ENCODE data around the gene SMAD4.

Gene SMAD4

DNA sequence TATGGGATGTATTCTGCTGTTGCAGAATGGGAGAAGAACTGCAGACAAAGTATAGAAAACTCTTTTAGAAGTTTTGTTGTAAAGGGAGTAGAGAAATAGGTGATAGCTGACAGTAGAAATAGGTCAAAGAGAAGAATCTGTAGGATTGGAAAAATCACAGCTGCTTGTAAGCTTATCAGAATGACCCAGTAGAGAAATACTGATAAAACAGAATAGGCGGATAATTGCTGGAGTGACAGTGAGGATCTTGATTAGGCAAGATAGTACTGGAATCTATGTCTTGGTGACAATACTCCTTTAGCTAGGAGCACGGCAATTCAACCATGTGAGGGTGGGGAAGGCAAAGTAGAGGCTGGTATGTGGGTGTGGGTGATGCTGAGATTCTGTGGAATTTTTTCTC is 4.5 kb upstream of the SMAD4 start:
- DNase-seq, result no peak

DNA sequence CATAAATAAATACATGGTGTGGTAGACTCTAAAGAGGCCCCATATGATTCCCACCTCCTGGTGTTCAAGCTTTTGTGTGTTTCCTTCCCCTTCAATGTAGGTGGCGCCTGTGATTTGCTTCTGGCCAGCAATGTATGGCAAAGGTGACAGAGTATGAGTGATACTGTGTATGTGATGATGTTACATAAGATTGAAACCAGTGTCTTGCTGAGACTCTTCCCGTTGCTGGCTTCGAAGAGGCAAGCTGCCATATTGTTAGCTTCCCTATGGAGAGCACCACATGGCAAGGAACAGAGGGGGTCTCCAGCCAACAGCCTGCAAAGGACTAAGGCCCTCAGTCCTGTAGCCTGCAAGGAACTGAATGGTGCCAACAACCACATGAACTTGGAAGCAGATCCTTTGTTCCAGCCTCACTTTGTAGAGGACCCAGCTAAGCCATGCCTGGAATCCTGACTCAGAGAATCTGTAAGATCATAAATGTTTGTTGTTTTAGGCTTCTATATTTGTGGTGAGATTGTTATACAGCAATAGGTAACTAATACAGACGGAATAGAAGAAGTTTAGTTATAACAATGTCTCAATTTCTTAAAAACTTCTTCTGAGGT is 1.7 kb upstream of the SMAD4 start:
- peak in 1 of 2 experiments; percentile 10 for DNase-seq

DNA sequence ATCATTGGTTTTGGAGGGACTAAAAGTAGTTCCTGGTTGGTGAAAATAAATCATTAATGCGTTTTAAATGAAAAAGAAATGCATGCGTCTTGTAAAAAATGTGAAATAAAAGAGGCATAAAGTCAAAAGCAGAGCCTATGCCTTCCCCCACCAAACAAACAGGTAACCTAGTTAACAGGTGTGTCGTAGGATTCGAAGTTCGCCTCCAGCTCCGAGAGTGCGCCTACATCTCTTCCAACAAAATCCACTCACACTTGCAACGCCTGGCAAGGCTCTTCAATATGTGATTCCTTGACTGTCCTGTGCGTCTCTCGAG is 677 bp upstream of the SMAD4 start:
- DNase-seq, result no peak

DNA sequence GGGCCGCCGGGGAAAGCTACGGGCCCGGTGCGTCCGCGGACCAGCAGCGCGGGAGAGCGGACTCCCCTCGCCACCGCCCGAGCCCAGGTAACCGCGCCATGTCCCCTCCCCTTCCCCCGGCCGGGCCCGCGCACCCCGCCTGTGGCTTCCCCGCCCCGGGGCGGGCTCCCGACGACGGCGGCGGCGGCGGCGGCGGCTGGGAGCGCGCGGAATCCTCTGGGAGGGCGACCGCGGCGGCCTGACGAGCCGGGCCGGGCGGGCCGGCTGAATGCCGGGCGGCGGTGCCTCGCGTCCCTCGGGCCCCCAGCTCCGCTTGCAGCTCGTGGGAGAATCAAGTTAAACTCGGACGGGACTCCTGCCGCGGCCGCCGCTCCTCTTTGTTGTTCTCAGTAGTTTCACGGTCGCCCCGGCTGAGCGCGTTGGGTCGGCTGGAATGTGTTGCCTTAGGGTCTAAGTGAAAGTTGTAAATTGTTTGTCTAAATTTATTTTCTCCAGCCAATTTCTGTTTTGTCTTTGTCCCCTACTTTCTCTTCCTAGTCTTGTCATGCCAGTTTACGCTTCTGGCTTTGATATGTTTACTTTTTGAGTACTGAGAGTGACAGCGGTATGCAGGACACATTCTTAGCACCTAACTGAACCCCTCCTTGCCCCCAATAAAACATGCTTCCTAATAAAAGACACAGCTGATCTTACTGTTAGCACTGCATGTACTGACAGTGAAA is 685 bp downstream of the SMAD4 start:
- peak; percentile 6 to 26 for DNase-seq

DNA sequence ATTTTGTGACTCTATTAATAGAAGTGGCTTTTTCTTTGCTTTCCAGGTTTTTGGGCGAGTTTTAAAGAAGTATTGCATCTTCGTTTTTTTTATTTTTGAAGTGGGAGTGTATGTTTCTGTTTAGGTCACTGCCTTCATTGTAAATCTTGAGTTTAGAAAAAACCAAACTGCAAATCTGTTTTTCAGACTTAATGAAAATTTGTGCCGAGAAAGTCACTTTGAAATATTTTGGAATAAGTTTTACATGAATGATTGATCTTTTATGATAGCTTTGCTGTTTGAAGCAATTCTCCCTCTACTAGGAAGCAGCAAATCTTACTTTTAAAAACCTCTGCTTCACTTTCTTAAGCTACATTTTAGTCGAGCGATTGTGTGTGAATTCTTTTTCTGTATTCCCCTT is 2.2 kb downstream of the SMAD4 start:
- DNase-seq, result no peak

DNA sequence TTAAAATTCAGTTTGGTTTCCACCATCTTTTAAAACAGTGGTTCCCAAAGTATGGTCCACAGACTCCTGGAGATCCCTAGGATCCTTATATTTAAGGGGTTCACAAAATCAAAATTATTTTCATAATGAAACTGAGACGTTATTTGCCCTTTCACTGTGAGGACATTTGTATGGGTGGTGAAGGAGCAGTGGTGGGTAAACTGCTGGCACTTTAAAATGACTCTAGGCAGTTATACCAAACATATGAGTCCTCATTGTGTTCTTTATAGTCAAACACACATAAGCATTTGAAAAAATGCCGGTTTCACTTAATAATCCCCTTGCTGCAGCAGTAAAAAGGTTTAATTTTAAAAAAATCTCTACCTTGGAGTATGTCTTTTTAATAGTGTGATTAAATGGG is 7.2 kb downstream of the SMAD4 start:
- DNase-seq, result no peak

DNA sequence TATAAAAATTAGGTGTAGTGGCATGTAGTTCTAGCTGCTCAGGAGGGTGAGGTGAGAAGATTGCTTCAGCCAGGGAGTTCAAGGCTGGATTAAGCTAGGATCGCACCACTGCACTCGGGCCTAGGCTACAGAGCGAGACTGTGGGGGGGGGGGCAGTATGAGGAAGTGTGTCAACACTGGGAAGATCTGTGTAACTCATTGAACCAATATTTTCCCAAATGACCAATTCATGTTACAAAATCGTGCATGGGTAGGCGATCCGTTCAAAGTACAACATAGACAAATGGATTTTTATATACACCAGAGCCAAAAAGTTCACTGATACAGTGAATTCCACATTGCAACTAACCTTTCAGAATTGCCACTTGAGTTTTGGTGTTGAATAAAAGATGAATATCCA is 8.1 kb downstream of the SMAD4 start:
- DNase-seq, result no peak

DNA sequence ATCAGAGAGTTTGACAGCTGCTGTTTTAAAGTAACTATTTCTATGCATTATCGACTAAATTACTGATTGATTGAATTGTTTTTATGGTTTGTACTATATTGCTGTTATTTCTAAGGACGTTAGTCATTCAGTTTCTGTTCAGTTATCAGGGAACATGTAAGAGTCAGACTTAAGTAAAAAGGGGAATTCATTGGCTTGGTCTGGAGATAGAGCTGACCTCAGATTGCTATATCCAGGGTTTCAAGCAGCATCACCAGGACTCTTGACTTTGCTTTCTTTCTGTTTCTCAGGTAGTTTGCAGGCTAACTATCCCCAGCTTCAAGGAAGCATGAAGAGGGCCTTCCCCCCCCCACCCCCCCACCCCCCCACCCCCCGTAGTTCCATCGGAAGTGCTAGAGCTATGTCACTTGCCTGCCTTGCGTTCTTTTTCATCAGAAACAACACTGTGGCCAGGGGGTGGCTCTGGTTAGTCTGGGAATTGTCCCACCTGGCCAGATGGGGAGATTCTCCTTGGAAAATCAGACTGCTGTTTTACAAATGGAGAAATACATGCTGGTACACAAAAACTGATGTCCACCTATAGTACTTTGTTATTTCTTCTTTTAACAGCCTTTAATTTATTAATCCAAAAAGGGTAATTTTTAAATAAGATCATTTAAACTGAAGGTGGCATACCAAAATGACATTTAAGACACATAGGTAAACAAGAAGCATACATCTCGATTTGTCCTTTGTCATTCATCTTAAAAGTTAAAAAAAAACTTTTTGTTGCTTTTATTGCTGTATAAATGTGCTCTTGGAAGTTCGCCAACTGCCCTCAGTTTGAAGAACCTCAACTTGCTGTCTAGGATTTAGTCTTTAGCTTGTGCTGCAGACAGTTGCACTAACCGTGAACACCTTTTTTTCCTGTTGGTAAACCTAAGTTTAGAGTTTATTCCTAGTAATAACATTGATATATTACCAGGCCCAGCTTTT is 9.4 kb downstream of the SMAD4 start:
- no peak for DNase-seq

DNA sequence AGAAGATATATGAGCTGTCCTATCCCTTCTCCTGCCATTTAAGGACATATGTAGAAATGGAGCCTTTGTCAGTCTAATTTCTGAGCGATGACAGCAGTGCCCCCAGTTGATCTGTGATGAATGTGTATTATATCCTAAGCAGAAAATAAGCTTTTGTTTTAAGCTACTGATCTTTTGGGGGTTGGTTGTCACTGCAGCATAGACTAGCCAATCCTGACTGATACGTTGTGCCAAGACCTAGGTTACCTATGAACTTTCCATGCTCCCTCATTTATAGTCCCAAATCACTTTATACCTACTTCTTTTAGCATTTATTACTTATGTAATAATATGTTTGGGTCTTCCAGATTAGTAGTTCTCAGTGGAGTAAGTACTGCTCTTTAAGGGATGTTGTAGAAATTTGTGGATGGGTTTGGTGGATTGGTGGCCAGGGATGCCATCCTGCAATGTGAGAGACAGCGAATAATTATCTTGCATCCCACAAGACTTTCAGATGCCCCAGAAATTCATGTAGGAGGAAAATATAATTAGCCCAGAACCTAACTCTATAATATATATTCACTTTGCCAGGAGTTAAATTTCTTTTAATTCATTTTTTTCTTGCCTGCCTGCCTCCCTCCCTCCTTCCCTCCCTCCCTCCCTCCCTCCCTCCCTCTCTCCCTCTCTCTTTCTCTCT is 11.8 kb downstream of the SMAD4 start:
- DNase-seq, result no peak

DNA sequence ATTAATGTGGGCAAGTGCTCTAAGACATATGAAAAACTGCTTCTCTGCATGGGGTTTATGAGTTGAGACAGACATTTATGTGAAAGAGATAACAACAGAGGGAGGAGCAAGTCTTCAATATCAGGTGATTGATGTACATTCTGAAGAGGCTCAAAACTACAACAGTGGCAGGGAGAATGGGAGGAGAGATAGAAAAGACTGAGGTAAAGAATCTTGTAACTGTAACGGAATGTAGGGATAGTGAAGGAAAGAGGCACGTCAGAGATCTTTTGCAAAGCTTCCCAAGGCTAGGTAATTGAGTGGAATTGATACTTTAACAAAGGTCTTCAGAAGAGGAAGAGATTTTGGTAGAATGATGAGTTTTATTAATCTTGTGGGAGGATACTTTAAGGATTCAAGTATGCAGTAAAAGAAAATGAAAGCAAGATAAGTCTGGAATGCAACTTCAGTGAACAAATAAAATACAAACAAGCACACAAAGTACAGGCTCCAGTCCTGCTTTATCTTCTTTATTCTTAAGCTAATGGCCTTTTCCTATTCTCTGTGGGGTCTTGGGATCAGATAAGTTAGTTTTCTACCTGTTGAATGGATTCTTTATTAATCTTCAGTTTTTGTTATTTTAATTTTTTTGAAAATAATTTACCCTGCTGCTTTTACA is 15.0 kb downstream of the SMAD4 start:
- DNase-seq, result no peak

DNA sequence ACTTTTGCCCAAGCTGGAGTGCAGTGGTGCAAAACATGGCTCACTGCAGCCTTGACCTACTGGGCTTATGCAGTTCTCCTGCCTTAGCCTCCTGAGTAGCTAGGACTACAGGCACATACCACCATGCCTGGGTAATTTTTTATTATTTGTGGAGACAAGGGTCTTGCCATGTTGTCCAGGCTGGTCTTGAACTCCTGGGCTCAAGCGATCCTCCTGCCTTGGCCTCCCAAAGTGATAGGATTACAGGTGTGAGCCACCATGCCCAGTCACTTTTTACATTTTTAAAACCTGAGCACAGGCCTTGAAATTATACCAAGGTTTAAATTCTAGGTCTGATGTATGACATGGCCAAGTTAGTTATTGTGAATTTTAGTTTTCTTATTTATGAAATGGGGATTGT is 18.2 kb downstream of the SMAD4 start:
- DNase-seq, result no peak

DNA sequence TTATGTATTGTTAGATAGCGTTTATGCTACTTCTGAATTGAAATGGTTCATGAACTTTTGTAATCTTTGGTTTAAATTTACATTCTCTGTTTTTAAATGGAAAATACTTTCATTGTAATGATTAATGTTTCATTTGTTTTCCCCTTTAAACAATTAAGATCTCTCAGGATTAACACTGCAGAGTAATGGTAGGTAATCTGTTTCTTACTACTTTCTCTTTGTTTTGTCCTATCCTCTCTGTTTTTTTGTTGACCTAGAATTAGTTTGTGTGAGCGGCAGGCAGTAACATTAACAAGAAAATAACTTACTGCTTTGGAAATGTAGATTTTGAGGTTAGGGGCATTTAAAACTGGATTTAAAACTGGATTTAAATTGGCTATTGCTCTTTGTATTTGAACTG is 19.1 kb downstream of the SMAD4 start:
- DNase-seq, result no peak

DNA sequence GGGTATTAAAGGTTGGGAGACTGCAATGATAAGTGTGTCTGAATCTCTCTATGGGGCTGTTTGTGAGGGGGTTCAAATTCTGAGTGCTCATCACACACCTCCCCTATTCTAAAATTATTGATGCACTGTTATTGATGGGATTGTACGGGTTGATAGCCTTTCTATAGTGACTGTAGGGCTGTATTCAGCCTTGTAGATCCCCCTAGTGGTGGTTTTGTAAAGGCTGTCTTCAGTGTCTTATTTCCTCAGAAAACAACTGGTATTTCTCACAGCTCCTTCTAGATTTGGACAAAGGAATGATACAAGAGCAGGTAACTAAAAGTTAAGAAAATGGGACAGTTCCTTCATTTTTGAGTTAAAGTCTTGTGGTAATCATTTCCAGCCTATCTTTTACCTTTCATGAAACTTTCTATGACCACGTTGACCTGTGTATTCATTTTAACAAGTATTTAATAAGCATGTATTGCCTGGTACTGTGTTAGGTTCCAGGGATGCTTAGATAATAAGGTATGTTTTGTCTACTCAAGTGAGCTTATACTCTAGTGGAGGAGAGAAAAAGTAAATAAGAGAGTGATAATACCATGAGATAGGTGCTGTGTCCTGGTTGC is 21.2 kb downstream of the SMAD4 start:
- DNase-seq, result peak; percentile 70 to 73

DNA sequence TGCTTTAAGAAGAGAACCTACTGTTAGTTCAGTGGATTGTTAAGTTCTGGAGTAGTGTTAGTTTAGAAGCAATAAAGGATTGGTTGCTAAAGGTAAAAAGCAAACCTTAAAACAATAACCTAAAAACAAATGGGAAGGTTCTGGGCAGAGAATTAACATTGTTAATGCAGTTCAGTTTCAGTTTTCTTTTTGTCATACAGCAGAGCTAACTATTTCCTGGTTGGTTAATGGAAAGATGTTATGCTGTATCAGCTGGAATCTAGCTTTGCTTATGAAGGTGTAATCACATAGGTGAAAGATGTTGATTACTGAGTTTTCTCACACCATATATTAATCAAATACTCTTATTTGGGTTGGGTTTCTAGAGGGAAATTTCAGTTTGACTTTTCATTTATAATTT is 23.8 kb downstream of the SMAD4 start:
- DNase-seq, result no peak

DNA sequence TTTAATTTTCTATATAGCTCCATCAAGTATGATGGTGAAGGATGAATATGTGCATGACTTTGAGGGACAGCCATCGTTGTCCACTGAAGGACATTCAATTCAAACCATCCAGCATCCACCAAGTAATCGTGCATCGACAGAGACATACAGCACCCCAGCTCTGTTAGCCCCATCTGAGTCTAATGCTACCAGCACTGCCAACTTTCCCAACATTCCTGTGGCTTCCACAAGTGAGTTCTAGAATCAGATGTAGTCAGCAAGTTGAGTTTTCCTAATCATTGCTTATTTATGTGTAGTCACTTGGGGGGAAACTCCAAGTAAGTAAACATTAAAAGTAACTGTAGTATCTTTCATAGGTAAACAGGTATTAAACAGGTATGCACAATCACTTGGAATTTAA is 24.8 kb downstream of the SMAD4 start:
- DNase-seq, result no peak

DNA sequence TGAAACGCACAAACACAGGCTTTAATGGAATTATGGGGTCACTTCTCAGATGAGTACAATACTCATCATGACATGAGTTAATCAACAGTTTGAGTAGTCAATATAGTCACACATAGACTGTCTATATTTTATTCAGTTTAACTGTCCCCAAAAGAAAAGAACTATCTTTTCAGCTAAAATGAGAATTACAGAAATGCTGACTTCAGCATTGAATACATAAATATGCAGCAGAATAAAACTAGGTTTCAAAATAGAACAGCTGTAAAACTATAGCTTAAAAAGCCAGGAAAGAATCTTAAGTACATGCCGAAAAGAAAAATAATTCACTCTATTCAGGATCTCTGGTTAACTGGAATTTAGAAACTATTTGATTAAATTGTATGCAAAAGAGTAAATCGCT is 30.0 kb downstream of the SMAD4 start:
- DNase-seq, result no peak

DNA sequence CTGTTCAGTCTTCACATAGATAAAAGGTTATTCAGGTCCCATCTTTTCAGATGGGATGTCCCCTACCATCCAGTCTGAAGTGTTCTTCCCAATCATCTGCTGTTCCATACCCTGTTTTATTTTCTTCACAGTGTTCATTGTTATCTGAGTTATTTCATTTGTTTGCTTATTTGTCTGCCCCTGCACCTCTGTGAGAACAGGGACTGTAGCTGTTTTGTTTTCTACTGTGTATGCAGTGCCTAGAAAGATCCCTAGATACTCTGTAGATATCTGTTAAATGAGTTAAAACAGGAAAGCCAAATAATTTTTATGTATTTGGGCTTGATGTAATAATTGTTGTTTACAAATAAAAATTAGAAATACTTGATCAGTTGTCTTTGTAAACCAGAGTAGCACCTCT is 34.2 kb downstream of the SMAD4 start:
- DNase-seq, result no peak

DNA sequence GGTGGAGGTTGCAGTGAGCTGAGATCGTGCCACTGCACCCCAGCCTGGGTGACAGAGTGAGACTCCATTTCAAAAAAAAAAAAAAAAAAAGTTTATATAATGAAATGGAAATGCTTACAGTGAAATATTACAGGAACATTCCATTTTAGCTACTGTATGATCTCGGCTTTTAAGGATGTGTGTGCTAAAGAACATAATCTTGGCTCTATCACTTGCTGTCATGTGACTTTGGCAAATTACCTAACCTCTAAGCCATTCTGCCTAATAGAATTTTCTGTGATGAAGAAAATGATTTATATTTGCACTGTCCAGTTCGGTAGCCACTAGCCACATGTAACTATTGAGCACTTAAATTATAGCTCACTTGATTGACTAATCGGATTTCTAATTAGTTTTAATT is 36.3 kb downstream of the SMAD4 start:
- DNase-seq, result no peak

DNA sequence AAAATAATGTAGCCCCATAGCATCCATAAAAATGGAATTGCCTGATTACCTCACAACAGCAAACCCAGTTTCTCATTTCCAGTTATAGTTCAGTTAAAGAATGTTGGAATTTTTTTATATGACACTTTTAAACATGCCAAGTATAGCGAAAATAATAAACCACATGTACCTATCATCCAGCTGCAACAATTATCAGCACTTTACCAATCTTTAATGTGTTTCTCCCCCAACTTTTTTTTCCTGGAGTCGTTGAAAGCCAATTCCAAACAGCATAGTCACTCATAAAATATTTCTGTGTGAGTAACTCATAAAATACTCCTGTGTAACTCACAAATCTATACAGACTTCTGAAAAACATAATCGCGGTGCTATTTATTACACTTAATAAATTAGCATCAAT is 38.1 kb downstream of the SMAD4 start:
- no peak for DNase-seq

DNA sequence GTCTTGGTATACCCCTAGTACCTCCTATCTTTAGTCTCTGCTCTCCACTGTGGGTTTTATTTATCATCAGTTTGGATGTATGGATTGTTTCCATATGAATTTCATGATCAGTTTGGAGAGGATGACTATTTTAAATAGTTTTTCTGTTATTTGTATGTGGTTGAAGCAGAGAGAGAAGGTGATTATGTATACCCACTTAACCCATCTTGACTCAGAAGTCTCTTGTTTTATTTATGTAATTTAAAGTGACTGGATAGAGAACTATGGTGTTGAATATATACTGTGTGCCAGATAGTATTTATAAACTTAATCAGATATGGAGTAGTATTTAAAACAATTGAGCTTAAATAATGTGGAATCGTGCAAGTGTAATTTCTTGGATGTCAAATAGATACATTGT is 39.9 kb downstream of the SMAD4 start:
- no peak for DNase-seq

DNA sequence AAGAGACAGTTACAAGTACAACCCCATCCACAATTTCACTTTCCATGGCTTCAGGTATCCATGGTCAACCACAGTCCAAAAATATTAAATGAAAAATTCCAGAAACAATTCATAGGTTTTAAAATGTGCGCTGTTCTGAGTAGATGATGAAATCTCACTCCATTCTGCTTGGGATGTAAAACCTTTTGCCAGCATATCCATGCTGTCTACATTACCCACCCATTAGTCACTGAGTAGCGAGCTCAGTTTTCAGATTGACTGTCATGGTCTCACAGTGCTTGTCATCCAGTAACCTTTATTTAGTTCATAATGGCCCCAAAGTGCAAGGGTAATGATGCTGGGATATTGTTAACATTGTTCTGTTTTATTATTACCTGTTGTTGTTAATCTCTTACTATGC is 40.5 kb downstream of the SMAD4 start:
- no peak for DNase-seq

DNA sequence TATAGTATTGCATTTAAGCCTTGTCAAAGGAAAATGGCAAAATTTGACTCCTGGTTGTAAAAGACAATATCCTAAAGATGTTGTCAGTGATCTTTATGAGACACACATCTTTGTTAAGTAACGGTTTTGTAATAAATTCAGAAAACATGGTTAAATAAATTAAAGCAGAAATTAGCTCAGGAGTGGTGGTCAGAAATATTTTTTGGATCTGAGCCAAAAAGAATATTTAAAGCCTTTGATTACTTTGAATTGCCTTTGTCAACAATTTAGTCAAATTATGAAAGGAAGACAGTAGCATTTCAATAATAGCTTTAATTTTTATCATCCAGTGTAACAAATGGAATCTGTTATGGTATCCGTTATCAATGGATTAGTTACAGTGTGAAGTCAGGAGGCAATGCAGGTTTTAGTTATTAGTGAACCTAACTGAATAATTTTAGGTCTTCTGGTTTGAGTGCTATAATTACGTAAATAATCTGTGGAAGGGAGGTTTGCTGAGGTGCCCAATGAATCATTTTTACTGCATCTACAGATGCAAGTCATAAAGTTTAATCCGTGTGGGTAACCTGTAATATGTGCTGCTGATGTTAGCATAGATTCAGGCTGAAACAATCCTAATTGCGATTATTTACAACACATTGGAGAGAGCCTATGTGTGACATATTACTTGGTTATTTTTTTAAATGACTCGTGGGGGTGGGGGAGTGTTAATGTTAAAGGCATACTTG is 42.7 kb downstream of the SMAD4 start:
- DNase-seq, result no peak
